ENCODE results near the gene EXOC5.

The EXOC5 gene, protein sequence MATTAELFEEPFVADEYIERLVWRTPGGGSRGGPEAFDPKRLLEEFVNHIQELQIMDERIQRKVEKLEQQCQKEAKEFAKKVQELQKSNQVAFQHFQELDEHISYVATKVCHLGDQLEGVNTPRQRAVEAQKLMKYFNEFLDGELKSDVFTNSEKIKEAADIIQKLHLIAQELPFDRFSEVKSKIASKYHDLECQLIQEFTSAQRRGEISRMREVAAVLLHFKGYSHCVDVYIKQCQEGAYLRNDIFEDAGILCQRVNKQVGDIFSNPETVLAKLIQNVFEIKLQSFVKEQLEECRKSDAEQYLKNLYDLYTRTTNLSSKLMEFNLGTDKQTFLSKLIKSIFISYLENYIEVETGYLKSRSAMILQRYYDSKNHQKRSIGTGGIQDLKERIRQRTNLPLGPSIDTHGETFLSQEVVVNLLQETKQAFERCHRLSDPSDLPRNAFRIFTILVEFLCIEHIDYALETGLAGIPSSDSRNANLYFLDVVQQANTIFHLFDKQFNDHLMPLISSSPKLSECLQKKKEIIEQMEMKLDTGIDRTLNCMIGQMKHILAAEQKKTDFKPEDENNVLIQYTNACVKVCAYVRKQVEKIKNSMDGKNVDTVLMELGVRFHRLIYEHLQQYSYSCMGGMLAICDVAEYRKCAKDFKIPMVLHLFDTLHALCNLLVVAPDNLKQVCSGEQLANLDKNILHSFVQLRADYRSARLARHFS

DNA sequence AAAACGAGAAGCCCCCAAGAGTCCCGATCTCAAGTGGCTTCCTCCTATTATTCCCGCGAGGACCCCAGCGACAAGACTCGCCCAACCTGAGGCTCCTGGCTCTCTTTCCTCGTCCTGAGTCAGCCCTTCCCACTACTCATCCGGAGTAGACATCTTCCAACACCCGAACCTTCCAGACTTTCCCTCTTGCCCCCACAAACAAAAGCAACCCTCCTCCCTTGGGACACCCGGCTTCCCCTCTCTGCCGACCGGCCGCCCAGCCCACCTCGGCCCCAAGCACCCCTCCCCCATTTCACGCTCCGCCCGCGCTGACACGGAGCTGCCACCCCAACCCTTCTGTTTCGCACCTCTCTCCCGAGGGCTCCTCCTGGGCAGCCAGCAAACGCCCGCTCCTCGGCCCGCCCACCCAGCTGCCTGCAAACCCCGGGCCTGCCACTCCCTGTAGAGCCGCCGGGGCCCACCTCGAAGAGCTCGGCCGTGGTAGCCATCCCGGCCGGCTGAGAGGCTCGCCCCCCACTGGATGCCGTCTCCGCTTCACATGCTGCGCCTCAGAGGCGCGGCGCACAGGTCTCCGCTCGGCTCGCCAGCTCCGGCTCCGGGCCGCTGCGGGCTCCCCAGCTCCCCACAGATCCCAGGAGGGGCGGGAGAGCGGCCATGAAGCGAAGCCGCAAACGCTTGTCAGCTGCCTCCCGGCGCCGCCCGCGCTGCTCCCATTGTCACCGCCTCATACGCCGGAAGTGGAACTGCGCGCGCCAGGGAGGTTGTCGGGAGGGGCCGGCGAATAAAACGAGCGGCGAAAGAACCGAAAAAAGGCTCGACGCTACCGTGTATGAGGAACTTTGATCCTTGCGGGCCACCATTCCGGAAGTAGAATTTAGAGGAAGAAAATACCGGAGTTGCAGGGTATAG lies at the start of gene EXOC5, which contains the start of gene AP5M1:
TSS of gene EXOC5 (minus strand) at position 745 of the 909 bp plus-strand sequence. CDS start at position 488, 257 bp downstream.
TSS of gene AP5M1 (plus strand) at position 811 of the 909 bp plus-strand sequence. CDS start 344 bp downstream, outside the sequence.
- DNase-seq = peak; percentile 93

DNA sequence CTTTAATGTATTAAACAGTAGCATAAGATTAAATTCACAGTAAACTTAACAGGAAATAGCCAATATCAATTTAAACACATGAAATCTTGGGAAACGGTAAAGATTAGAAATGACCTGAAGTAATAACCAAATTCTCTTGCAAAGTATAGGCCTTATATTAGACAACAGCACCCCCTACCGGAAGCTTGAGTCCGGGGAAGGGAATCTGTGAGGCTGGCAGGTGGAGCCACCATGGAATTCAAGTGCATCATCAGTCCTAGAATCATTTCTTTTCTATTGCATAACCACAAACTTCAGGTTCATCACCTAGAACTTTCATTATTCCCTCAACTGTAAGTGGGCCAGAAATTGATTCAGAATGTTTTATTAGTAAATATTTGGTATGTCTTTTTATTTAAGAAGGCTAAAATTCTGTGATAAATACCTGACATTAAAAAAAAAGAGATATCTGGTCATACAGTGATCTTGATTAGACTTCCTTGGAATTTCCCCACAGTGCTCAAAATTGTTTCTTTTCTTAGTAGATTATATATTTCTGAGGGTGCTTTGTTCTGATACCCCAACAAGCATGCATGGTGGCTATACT lies 48.6 kb upstream of the EXOC5 start:
- DNase-seq = peak; percentile 79

DNA sequence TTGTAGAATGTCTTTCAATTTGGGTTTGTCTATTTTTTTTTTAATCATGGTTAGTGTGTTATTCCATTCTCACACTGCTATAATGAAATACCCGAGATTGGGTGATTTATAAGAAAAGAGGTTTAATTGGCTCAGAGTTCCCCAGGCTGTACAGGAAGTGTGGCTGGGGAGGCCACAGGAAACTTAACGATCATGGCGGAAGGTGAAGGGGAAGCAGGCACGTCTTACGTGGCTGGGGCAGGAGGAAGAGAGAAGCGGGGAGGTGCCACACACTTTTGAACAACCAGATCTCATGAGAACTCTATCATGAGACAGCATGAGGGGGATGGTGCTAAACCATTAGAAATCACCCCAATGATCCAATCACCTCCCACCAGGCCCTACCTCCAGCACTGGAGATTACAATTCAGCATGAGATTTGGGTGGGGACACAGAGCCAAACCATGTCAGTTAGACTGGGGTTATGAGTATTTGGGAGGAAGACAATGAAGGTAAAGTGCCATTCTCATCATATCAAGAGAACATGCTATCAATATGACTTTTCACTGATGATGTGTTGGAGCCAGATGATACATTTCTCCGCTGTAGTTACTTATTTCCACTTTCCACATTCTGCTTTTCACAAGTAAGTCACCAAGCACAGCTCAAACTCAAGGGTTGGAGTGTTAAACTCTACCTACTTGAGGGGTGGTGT lies 45.8 kb upstream of the EXOC5 start:
- no peak for DNase-seq

DNA sequence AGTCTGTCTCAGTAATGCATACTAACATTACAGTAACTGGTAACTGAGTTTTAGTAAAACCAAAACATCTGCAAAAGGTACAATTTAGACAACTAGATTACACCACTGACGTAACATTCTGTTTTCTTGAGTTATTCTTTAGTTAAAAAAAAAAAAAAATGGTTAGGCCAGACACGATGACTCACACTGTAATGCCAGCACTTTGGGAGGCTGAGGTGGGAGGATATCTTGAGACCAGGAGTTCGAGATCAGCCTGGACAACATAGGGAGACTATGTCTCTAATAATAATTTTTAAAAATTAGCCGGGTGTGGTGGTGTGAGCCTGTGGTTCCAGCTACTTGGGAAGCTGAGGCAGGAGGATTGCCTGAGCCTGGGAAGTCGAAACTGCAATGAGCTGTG lies 34.2 kb upstream of the EXOC5 start:
- no peak for DNase-seq

DNA sequence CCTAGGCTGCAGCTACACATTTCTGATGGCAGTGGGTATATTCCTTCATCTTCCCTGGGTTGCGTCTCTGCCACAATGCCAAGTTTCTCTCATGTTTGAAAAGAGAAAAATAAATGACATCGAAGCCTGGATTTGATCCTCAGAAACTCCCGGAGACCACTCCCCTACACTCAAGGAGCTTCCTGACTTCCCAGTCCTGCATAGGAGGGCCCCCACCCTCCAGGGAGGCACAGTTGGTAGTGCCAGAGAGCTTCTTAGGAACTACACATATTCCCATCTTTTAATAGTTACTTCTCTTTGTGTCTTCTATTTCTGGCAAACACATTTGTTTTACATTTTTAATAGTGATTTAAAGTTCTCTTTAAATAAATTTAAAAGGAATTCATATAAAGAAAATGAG lies 30.8 kb upstream of the EXOC5 start:
- no peak for DNase-seq

DNA sequence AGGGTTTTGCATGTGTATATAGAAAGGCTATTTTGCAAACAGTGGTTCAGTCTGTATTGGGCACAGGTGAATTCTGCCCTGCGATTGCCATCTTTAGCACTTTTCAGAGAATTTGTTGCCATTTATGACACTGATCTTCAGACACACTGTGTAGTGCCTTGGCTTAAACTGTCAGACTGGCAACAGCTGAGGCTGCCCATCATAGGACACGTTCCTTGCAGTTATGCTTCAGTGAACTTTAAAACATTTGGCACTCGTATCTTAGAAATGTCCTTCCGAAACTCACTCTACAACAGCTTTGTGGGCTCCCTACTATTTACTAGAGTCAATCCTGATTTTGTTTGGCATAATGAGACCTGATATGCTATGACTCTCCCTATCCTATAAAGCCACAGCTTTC lies 29.1 kb upstream of the EXOC5 start:
- DNase-seq = no peak

DNA sequence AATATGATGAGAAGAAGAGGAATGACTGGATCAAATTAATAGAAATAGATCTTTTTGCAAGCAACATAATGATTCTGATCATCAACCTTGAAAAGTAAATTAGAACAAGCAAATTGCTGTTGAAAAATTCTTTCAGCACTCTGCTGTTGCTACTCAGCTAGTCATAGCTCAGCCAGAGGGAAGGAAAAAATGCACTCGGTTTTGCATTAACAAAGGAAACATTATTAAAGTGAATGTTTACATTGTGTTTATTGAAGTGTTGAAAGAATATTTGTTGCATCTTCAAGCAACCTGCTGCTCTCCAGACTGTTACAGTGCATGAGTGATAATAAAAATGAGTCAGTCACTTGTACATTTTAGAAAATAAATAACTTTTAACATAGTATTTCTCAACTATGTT lies 26.5 kb upstream of the EXOC5 start:
- DNase-seq = no peak

DNA sequence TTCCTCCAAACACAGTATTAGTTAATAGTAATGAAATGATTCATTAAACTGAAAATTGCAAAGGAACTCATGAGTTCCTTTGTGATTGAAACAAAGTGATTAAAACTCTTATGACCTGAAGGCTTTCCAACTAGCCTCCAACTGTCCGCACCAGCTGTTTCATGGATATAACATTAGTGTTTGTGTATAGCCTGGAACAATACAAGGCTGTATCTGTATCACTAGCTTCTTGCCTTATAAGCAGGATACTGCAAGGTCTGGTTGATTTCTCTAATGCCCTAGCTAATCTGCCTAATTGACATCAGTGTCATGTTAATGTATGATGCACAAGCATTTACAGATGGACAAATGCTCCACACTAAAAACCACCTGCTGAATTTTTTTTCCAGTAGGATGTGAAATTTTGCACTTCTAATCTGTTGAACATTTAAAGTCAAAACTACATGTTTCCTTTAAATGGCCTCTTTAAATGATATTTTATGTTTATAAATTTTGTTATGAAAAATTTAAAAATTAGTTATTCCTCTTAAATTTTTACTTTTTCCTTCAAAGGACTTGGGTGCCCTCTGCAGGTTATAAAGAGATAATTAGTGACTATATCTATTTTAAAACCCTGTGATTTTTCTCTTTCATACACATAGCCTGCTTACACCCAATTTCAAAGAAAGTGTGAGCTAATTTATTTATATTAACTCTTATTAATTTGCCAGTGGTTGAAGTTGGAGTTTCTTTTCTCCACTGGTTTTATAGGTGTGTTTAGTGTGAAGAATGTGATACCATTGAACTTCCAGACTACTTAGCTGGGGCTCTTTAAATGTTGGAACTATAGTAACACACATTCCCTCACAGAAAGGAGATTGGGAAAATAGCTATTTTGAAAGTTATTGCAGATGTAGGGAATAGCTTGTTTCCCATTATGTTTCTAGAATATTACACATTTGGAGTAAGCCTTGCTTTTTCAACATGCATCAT lies 25.4 kb upstream of the EXOC5 start:
- DNase-seq = no peak

DNA sequence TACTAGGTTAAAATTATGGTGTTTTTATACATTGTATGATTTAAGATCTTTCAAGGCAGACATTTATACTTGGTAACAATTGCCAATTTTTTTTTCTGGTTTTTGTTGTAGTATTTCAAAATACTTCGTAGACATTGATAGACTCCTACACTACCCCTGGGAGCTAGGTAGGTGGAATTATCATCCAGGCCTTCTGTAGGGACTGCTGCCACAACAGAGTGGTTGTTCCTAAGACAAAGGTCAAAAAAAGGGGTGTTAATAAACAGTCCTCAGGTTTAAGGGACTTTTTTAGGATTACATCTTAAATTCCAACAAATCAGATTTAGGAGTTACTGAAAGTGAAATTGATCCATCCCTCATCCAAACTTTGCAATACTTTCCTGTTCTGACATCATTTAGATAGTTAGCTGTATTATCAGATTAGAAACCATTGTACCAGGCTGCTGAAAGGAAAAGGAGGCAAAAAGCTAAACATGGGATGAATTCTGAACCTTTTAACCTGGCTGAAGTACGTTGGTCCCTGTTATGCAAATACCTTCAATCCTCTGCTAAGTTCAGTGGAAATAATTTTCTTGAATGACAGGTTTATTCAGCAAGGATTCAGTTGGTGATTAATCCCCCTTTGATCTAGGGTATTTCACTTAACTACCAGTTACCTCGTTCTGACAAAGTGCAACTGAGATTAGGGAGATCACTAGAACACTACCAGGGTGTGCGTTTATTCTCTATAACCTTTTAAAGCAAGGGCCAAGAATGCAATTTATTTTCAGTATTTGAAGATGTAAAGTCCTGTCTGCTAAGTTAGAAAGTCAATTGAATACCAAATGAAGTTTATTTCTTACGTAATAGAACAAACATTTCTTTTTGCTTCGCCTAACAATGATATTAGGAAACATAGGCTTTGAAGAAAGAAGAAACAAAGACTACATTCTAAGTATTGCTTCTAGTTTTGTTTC lies 23.3 kb upstream of the EXOC5 start:
- DNase-seq = no peak

DNA sequence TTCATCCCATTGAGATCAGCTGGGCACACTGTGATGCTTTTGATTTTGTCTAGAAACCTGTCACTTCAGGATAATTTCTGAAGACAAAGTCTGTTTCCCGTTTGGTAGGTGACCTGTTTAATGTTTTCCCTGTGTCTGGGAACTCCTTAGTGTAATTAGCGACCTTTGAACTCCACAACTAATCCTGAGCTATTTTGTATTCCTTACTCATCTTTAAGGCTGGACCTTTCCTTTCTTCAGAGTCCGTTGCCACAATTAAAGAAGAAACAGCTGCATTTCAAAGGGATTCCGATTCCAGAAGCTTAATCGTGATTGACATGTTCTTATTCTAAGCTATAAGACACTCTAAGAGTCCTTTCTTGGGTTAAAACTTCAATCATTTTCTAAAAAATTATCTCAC lies 22.0 kb upstream of the EXOC5 start:
- DNase-seq = no peak

DNA sequence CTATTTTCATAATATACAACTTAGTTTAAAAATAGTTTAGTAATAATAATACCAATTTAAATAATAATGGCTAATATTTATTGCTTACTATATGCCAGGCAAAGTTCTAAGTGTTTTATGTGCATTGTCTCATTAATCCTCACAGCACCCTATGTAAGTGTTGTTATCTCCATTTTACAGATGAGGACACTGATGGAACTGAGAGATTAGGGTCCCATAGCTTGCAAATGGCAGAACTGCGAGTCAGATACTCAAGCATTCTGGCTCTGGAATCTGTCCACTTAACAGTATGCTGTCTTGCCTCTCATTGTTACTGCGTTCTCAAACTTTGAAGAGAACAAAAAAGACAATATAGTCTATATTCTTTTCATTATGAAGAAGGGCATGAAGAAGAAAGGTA lies 19.0 kb upstream of the EXOC5 start:
- no peak for DNase-seq

DNA sequence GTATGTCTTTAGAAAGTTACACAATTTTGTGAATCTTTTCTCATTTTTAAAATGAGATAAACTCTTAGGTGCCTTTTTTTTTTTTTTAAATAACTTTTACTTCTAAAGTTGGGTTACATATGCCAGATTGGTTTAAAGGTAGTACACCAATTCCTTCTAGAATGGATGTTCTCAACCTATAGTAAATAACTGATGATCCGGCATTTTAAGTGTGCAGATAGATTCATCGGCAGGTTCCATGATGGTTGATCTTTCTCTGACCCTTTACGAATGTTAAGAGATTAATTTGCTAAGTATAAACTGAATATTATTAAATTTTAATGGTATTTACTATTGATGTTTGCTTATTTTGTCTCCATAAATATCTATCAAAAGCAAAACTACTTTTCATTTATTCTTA lies 8.4 kb upstream of the EXOC5 start:
- no peak for DNase-seq

DNA sequence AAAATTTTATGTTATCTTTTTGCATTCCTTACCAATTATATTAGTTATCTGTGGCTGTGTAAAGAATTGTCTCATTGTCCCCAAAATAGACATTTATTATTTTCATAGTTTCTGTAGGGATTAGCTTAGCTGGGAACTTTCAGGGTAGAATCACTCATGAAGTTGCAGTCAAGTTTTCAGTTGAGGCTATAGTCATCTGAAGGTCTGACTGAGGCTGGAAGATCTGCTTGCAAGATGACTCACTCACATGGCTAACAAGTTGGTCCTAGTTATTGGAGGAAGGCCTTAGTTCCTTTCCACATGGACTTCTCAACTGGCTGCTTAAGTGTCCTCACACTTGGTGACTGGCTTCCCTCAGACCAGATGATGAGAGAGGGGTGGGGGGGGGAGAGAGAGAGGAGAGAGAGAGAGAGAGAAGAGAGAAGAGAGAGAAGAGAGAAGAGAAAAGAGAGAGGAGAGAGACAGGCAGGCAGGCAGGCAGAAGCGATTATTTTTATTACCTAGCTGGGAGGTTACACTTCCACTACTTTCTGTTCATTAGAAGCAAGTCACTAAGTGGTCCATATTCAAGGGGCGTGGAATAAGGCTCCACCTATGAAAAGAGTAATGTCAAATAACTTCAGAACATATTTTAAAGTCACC lies 6.4 kb upstream of the EXOC5 start:
- DNase-seq = no peak

DNA sequence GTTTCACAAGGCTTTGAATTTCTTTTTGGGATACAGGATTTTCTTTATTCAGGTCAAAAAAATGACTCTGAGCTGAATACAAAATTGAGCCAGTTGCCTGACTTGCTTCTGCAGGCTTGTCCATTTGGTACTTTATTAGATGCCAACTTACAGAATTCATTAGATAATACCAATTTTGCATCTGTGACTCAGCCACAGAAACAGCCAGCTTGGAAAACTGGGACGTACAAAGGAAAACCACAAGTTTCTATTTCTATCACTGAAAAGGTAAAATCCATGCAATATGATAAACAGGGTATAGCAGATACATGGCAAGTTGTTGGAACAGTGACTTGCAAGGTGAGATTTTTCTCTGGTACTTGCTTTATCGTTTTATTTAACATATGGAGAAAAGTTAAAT lies 5.8 kb upstream of the EXOC5 start:
- DNase-seq = no peak

DNA sequence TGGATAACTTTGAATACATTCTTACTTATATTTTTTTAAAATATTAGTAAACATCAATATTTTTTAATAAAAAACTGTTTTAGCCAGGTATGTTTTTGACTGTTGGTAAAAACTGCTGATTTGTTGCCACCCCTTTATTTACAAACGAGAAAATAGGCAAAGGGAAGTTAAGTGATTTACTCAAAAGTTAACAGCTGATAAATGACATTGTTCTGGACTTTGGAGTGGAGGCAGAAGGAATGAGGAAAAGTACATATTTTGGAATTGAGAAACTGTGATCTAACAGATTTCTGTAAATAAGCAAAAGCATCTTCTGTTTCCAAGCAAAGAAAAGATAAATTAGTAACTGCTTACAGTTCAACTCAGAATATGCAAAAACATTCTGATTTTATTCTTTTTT lies 4.5 kb upstream of the EXOC5 start:
- no peak for DNase-seq

DNA sequence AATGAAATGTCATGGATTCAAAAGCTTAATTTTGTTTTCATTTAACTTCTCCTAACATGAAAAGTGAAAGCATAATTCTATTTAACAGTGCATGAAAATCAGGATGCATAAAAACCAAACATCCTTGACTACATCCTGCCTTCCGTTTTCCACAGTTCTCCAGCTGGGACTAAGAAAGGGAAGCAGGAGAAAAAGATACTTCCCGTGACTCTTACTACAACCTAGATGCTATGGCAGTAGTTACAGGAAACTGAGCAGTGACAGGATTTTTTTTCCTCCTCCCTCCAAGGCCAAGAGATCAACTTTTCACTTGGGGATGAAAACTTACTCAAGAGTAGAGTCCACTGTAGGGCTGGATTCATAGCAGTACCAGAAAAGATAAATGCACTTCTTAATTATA lies 2.6 kb downstream of the EXOC5 start:
- DNase-seq = no peak

DNA sequence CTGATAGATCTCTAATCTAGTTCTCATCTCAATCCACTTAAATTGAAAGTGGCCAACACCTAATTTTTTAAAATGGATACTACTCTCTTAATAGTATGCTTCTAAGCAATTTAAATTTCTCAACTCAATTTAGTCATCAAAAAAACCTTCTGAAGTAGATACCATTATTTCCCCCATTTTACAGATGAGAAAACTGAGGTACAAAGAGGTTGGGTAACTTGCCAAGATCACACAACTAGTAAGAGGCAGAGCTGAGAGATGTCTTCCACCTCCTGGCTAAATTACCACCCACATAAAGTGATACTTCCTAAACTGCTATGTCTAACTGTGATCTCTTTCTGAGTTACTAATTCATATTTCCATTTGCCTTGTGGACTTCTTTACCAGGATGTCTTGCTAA lies 6.6 kb downstream of the EXOC5 start:
- no peak for DNase-seq

DNA sequence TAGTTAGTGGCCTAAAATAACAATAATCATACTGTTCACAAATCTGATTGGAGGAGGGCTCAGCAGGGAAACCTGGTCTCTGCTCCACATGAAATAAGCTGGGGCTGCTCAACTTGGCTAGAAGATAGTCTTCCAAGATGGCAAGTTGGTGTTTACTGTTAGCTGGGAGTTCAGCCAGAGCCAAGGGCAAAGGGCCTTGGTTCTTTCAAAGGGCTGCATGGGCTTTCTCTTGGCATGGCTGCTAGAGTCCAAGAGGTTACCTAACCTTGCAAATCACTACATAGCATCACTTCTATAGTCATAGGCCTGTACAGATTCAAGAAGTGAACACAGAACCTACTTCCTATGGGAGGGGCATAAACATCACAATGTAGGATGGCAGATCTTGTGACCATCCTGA lies 7.1 kb downstream of the EXOC5 start:
- DNase-seq = no peak

DNA sequence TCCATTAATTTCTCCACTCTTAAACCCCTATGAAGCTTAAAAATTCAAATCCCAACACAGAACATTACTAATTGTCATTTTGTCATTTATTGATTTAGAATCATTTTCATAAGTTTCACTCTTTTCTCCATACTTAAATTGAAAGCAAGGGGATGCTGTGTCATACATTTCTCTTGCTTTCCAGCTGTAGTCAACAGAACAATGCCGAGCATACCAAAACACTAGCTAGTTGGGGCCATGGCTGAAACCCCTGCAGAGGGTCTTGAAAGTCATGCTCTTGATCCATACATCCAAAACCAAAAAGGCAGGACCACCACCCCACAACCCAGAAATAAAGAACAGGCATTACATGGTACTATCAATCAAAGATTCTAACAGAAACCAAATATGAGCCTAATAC lies 9.0 kb downstream of the EXOC5 start:
- DNase-seq = no peak
